ENCODE results near the gene EFNB3.

DNA sequence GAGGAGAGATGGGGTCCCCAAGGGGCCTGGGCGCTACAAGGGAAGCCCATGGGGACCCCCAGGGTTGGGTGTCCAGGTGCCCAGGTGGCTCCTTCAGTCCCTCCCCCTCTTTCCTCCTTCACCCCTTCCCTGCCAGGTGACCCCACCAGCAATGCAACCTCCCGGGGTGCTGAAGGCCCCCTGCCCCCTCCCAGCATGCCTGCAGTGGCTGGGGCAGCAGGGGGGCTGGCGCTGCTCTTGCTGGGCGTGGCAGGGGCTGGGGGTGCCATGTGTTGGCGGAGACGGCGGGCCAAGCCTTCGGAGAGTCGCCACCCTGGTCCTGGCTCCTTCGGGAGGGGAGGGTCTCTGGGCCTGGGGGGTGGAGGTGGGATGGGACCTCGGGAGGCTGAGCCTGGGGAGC lies 4.0 kb downstream of the EFNB3 start:
- TF ChIP-seq, protein P1, sequence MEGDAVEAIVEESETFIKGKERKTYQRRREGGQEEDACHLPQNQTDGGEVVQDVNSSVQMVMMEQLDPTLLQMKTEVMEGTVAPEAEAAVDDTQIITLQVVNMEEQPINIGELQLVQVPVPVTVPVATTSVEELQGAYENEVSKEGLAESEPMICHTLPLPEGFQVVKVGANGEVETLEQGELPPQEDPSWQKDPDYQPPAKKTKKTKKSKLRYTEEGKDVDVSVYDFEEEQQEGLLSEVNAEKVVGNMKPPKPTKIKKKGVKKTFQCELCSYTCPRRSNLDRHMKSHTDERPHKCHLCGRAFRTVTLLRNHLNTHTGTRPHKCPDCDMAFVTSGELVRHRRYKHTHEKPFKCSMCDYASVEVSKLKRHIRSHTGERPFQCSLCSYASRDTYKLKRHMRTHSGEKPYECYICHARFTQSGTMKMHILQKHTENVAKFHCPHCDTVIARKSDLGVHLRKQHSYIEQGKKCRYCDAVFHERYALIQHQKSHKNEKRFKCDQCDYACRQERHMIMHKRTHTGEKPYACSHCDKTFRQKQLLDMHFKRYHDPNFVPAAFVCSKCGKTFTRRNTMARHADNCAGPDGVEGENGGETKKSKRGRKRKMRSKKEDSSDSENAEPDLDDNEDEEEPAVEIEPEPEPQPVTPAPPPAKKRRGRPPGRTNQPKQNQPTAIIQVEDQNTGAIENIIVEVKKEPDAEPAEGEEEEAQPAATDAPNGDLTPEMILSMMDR (IDR thresholded peaks at IDR 0.05): no peak
- TF ChIP-seq TAF1 (IDR thresholded peaks at IDR 0.05; ENCODE audit: borderline replicate concordance, low read depth, low read length) (no peak), GABPA (IDR thresholded peaks at IDR 0.05; ENCODE audit: low read depth) (no peak)

All from SK-N-SH (cell line).